ENCODE measurements around the gene AMOTL1.

AMOTL1 gene

DNA sequence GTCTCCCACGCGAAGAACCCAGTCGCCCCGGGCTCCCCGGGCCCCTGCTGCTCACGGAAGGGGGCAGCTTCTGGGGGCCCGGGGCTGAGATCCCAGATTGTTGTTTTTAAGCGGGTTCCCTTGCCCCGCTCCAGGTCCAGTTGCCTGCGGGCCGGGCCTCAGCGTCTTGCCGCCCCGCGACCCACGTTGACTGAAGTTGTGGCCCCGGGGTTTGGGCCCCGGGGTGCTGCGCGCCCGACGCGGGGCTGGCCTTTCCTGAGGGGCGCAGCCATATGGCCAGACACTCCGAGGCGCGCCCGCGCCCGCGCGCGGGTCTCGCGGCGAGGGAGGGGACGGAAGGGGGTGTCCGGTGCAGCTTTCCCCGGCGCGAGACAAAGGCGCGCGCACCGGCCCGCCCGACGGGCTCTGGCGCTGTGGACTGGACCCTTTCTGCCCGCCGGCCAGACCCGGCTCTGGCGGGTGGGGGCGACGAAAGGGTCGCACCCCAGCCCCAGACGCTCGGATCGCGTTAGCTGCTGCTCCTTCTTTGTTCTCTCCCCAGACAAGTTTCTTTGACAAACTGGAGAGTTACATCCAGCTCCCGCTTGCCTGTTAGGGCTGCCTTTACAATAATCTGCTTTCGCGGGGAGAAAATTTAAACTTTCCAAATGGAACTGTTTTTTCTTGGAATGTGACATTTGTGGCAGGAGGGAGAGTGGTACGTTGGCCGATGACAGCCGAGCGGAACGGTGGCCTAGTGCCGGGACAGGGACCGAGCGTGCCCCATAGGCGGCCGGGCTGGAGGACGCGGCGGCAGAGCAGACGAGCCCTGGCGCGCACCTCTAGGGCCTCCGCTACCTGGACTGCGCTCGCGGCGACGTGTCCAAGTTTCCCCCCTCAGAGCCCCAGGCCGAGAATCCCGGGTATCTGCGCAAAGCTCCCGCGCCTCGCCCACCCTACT is 716 bp downstream of the AMOTL1 start:
- no peak for DNase-seq (ENCODE audit: low read depth)

DNA sequence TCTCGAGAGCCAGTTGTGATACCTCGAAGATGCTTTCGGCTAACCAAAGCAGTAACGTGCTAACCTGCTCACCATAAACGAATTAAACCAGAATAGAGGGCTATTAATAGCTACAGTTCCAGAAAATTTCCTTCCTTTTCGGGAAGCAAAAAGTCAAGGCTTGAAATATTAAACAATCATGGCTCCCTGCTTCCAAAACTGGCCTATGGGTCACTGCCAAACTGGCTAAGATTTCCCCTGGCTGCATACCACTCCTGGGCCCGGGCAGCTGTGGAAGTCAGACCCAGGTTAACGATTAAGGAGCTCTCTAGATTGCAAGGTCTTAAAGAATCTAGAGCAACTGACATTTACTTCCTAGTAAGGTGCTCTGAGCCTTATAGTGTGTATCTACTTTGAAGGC is 1.7 kb downstream of the AMOTL1 start:
- no peak for DNase-seq (ENCODE audit: low read depth)

DNA sequence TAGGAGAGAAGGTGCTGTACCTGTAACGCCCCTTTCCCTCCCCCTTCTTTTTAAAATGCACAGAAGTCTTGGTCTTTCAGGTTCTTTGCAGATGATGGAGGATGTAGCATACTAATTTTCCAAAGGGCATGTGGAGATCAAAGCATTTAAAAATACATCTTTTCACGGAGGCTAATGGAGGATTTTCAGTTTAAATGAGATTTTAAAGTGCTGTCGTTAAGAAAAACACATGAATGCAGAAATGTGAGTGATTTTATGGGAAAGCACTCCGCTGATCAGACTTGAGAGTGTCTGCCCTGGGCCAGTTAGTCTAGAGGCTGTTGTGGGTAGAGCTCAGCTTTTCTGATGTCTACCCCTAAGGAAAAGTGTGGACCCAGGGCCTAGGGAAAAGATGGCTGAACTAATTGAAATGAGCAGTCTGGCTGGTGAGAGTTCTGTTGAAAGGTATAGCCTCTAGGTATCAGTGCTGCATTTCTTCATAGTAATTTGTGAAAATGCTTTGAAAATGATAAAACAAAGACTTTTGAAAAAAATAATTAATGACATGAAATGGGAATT is 2.5 kb downstream of the AMOTL1 start:
- no peak for DNase-seq (ENCODE audit: low read depth)

DNA sequence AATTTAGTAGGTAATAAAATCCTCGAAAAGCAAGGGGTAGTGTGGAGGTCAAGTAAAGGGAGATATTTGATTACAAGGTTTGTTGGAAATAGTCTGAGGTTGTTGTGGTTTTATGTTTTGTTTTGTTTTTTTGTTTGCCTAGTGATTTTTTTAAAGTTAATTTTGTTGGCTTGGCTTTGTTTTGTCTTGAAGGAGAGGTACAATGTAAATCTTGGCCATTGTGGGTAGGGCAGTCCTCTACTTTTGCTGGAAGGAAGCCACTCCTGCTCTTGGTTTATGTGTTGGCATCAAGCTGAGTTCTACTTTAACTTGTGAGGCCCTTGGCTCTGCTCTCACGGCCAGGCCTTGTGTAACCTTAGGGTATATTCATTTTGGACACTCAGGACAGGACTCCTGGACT is 3.2 kb downstream of the AMOTL1 start:
- no peak for DNase-seq (ENCODE audit: low read depth)

DNA sequence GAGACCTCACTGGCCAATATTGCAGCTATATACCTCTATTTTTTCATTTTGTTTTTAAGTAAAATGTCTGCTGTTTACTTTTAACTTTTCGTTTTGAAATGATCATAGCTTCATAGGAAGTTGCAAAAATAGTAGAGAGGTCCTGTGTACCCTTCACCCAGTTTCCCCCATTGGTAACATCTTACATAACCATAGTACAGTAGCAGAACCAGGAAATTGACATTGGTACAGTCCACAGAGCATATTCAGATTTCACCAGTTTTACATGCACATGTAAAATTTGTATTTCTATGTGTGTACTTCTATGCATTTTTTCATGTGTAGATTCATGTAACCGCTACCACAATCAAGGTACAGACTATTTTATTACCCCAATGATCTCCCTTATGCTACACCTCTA is 3.8 kb downstream of the AMOTL1 start:
- DNase-seq (ENCODE audit: low read depth) = no peak

DNA sequence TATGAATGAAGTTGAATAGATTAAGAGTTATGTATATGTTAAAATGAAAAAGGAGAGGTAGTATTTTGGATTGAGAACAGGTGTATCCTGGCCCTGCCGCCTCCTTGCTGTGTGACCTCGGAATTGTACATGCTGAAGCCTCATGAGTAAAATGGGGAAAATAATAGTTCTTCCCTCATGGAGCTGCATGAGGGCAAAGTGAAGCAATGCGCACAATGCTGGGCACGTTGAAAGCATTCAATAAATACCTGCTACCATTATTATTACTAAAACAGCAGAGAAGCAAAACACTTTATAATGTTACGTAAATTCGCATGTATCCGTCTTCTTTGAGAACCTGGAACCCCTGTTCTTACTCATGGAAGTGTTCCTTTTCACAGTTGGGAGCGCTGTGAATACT is 5.7 kb downstream of the AMOTL1 start:
- DNase-seq (ENCODE audit: low read depth) = no peak

DNA sequence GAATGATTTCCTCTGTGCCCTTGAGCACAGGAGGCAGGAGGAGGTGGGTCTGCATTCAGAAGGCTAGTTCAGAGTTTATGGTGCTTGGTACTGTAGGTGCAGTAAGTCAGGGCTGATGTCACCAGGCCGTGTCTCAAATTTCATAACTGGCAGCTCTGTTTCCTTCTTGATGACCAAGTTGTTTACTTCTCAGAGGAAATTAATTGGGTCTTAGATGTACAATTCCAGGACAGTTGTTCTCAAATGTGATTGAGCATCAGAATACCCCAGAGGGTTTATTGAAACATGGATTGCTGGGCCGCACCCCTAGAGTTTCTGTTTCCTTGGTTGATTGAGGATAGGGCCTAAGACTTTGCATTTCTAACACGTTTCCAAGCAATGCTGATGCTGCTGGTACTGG is 6.2 kb downstream of the AMOTL1 start:
- no peak for DNase-seq (ENCODE audit: low read depth)

DNA sequence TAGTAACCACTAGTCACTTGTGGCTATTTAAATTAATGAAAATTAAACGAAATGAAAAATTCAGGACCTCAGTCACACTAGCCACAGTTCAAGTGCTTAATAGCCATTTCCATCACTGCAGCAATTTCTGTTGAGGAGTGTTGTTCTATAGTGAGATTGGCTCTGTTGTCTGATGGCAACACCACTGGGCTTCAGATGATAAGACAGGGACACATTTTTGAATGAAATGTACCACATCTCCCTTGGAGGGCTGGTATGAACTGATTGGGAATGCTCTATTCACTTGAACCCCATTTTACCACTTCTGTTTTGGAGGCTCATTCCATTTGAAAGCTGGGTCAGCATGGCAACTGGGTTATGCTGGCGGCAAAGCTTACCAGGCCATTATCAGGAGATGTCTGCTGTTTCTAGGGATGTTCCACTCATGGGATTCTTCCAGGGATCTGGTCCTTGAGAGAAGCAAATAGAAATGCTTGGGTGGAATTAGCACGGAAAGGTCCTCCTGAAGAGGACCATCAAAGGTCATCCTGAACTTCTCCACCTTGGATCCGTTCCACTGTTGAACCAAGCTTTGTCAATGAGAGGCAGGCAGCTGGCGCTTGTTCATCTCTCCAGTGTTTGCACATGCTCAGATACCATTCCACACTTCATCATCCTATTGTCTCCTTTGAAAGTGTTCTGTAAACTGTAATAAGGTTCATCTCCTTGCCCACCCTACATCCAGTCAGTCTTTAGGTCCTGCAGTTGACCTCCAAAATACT is 7.6 kb downstream of the AMOTL1 start:
- no peak for DNase-seq (ENCODE audit: low read depth)

DNA sequence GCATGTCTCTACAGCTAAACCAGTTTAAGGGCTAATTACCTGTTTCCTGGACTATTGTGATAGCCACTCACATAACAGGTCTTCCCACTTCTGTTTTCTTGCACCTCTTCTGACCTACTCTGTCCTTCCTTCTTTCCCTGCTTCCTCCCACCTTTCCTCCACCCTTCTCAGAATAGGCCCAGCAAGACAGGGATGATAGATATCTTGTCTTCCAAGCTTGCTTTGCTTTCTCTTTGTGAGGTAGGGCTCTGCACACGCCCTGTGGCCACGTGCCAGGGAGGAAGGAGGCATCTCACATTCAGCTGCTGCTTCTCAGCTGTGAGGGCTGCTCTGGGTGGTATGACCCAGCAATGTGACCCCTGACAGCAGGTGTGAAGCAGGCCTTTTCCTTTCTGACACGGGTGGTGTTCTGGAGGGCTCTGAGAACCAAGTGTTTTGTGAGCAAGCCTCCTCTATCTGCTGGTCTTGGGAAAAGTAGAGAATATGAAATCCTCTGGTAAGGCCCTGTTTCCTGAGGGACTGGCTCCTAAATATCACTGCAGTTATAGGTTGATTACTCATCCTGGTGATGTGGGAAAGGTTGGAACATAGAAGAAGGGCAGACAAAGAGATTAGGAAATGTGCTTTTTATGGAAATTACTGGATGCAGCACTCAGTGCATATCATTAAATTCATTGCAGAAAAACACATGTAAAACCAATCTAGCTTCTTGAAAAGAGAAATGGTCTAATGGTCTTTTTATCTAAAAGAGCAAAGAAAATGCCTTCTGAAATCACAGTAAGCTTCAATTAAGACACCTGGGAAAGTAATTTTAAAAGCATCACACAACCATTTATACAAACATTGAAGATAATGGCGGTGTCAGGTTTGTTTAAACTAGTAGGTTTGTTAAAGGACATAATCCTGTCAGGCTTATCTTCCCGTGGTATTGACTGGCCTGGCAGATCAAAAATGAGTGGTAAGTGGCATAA is 8.5 kb downstream of the AMOTL1 start:
- DNase-seq (ENCODE audit: low read depth) = no peak

DNA sequence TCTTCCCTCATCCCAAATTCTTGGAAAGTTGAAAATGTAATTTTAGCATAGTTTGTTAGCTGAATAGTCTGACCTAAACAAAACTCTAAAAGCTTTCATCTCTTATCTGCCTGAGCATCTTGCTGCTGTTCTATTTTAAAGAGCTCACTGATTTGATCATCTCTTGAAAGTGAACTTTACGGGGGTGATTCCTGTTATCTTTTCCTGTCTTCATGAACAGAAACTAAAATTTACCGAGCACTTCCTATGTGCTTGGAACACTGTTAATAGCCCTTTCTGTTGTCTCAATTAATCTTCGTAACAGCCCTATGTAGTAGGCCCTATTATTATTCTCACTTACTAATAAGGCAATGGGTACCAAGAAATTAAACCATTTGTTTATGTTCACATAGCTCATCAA is 12.3 kb downstream of the AMOTL1 start:
- no peak for DNase-seq (ENCODE audit: low read depth)

DNA sequence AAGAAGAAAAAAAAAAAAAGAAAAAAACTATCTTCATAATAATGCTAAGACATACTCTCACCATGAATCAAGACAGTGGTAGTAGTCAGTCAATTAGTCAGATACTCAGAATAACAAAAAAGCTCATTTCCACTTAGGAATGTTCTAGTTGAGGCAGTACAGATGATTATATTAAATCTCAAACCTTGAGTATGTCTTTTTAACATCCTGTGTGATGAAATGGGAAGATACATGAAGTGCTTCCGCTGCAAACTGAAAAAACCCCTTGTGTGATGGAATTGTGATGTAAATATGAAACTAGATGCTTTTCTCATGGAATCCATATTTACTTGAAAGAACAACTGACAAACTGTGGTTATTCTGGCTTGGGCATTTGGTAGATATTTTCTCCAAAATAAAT is 13.7 kb downstream of the AMOTL1 start:
- no peak for DNase-seq (ENCODE audit: low read depth)

DNA sequence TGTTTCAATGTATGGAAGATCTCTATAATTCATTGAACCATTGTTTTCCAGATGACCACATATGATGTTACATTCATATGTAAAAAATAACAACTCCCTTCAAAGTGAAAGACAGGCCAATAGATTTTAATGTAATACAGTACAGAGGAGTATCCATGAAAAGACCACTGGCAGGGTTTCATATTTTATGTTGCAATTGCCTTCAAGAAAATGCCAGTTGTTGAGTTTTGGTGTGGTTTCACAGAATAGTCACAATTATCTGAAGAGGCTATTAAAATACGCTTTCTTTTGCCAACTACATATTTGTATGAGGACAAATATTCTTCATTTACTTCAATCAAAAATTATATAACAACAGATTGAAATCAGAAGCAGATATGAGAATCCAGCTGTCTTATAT is 14.3 kb downstream of the AMOTL1 start:
- DNase-seq (ENCODE audit: low read depth) = no peak

DNA sequence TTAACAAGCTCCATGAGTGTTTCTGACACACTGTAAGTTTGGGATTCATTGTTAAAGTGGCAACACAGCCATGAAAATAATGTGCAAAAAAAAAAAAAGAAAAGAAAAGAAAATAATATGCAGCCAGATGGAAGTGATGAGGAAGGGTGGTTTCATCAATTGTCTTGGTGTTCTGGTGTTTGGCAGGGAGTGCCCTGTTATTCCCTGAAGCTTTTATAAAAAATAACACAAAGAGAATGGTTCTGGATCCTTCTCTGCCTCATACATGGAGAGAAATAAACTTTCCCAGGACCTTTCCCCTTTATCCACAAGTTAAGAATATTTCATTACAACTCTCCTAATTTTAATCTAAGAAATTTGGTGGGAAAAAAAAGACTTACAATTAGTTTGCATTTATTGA is 16.7 kb downstream of the AMOTL1 start:
- DNase-seq (ENCODE audit: low read depth) = no peak

DNA sequence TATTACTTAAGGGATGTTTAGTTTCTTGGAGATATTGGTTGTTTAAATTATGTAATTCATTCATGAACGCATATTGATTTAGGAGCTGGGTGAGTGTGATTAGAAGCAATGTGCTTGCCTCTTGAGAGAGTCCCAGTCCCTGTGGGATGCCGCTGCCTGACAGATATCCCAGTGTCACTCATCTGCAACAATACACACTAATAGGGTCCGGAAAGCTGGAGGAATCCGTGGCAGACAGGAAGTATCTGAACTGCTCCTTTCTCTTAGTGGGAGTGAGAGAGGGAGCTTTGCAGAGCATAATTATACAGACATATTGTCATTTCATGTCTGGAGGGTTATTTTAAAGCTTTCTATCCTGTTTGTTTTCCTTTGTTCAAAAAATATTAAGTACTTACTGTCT is 17.4 kb downstream of the AMOTL1 start:
- no peak for DNase-seq (ENCODE audit: low read depth)

DNA sequence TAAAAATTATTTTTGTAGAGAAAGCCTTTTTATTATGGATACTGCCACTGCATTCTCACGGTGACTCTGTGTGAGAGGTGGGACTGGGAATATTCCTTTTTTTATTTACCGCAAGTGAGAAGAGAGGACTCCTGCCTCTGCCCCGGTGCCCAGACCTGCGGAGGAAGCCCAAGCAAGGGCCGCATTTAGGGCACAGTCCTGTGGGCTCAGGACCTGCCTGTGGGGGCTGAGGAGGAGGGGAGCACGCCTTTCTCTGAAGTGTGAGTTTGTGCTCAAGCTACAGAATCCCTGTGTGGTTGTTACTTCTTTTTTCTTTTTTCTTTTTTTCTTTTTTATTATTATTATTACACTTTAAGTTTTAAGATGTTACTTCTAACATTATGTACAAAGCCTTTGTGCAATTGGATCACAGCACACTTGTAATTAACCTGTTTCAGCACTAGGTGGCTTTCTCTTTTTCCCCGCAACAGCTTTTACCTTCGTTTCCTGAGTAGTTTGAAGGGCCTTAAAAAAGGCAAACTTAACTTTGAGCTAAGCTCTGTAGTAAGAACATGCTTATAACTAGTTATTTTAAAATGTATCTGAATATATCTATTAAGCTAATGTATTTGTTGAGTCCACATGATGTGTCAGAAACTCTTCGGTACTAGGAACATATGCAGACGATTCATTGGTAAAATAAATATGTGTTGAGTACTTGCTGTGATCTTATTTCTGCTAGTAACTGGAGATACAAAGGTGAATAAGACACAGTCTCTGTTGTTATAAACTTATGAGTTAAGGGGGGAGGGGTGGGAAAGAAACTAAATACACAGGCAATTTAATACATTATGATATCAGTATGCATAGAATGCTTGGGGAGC is 18.3 kb downstream of the AMOTL1 start:
- no peak for DNase-seq (ENCODE audit: low read depth)

DNA sequence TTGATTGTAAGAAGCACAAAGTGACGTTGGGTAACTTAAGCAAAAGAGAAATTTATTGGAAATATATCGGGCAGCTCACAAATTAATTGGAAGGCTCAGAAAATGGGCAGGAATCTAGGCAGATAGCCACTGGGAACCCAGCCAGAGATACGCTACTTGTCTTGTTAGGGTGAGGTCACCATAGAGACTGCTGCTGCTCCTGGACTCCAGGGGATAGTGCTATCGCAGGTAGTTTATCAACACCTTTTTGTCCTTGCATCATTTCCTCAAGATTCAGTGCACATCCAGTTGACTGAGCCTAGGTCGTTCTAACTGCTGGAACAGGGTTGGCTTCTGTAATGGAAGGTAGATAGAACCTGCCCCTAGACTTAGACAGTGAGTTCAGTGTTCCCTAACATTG is 19.6 kb downstream of the AMOTL1 start:
- no peak for DNase-seq (ENCODE audit: low read depth)

DNA sequence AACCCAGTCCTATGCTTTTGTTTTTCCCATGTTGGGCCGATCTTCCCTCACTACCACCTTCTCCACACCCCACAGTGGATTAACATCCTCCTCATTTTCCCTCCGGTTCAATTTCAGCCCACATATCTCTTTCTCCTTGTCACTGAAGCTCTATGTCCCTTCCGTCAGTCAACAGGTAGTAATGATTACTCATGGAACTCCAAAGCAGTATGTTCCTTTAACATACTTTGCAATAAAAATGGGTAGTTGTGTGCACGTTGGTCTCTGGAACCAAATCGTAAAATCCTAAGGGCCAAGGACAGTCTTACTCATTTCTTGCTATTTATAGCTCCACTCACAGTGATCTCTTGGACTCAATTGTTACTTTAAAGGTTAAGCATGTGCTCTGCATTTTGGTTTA is 20.2 kb downstream of the AMOTL1 start:
- no peak for DNase-seq (ENCODE audit: low read depth)

DNA sequence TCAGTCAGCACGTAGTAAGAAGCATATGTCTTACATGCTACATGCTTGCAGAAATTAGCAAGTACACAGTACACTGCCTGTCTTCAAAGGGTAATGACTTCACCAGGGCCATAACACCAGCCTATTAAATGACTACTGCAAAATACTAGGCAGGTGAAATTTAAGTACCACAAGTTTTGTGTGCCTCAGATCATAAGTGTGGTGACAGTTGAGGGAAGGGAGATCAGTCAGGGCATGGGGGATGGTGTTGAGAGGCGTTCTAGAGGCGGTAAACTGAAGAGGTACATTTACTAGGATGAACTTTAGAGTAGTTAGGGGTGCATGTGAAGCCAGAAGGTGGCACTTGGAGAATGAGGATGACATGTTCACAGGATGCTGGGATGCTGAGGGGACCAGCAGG is 22.0 kb downstream of the AMOTL1 start:
- DNase-seq (ENCODE audit: low read depth) = no peak

DNA sequence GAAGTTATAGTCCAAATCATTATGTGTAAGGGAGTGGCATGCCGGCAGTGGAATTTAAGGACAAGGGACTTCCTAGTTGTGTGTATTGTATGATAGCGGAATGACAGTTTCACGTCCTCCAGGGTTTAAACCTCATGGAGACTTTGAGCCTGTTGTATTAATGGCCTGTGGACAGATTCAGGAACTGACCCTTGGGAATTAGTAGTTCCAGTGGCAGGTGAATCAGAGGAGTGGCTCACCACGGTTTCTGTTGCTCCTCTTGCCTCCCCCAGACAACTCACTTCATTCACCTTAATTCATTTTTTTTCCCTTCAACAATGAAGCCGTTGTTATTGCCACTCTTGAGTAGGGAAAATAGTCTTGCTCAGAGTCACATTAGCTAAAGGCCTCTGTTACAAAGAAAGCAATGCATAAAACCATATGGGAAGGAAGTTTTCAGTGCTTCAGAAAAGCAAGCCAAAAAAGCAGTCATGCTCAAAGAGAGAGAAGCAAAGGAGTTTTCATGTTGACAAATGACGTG is 22.6 kb downstream of the AMOTL1 start:
- no peak for DNase-seq (ENCODE audit: low read depth)

DNA sequence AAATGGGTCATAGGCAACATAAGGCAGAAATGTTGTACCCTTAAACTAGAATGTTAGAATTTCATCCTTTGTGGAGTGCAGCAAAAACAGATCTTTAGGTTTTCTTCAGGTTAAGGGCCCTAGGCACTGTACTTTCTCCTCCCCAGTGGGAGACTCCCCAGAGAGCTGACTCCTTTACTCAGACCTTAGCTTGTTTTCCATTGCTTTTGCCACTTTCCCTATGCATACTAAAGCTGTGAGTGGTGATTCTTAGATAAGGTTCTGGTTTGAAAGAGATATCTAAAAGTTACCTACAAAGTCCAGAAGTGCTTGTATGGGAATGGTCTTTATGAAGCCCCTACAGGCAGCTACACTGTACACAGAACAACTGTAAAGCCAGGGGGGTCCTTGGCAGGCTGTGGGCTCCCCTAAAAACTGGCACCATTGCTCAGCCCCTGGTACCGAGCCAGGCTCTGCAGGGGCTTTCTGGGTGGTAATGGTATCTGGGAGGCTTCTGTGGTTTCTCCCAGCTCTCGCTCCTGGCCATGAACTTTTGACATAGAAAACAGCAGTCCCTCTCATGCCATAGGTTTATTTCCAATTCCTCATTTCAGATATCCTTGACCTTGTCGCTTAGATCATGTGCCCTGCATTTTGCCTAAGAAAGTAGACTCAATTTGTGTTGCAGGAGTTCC is 23.2 kb downstream of the AMOTL1 start:
- no peak for DNase-seq (ENCODE audit: low read depth)

Data from HS-27A (cell line).